Panc1 (cell line): Measurements from ENCODE around the gene SLC13A1. TPM values are rescaled to one million over a fixed set of nuclear protein-coding genes. Genes with fewer than 3 reads are reported as not detected.

Source experiments
- ATAC-seq: fragments of 200-7000 bp; cut with Tn5 transposase; 2 replicates; pipeline ENCODE4 v1.9.1; 2020; ENCODE audit warnings: mild to moderate bottlenecking, moderate library complexity
- BruUV-seq: library from RNA; stranded (reverse); fragments of 400-500 nt; replicated peaks from 2 replicates; lab custom pipeline; 2021; lab: Mats Ljungman, UMichigan
- CTCF ChIA-PET: fragments of 300-600 bp; sonication (Branson Sonifier 250); formaldehyde crosslinking; loops from one replicate; lab custom pipeline; 2022; ENCODE audit warnings: antibody characterized with exemption; lab: Charles Lee
- POLR2A ChIA-PET: fragments of 300-600 bp; sonication (Branson Sonifier 250); formaldehyde crosslinking; loops from one replicate; lab custom pipeline; 2022; ENCODE audit warnings: antibody characterized with exemption; lab: Charles Lee
- DNase-seq: peaks from one replicate; pipeline ENCODE4 v3.0.0-alpha.2; 2010; ENCODE audit warnings: low read depth, low spot score
- H3K27ac ChIP-seq: 2 replicates; pipeline ENCODE4 v1.5.1; 2011; ENCODE audit warnings: mild to moderate bottlenecking, low read length, inconsistent platforms
- H3K27me3 ChIP-seq: fragments of 200-500 bp; sonication (Bioruptor generic); 2 replicates; pipeline ENCODE4 v1.6.0; 2014; ENCODE audit warnings: low read length, inconsistent platforms; ENCODE audit not compliant: control insufficient read depth, insufficient read depth
- H3K36me3 ChIP-seq: fragments of 200-500 bp; sonication (Bioruptor generic); 2 replicates; pipeline ENCODE4 v1.5.1; 2014; ENCODE audit warnings: inconsistent platforms, mild to moderate bottlenecking, low read length, moderate library complexity; ENCODE audit not compliant: control insufficient read depth, insufficient read depth
- H3K4me1 ChIP-seq: 2 replicates; pipeline ENCODE4 v1.5.1; 2011; ENCODE audit warnings: inconsistent platforms, mild to moderate bottlenecking, low read length, moderate library complexity; ENCODE audit not compliant: control insufficient read depth, insufficient read depth
- H3K4me3 ChIP-seq, 2 experiments: 2 replicates each; pipeline ENCODE4 v1.5.1; 2011 to 2012; ENCODE audit warnings: low read depth in 2 of 2, low read length in 2 of 2, mild to moderate bottlenecking in 2 of 2, inconsistent platforms in 1 of 2, moderate library complexity in 1 of 2
- H3K9me3 ChIP-seq: fragments of 200-500 bp; sonication (Bioruptor generic); 2 replicates; pipeline ENCODE4 v1.5.1; 2014; ENCODE audit warnings: low read depth, mild to moderate bottlenecking, inconsistent platforms, low read length, moderate library complexity; ENCODE audit not compliant: control insufficient read depth, insufficient read depth
- POLR2AphosphoS5 ChIP-seq: IDR thresholded peaks from 2 replicates; pipeline ENCODE4 v1.6.1; 2012; ENCODE audit warnings: mild to moderate bottlenecking, low read depth, low read length, moderate library complexity
- SIN3A ChIP-seq: IDR thresholded peaks from 2 replicates; pipeline ENCODE4 v1.6.1; 2012; ENCODE audit warnings: low read depth, mild to moderate bottlenecking, low read length, moderate library complexity, borderline replicate concordance; ENCODE audit not compliant: insufficient read depth
- TCF7L2 ChIP-seq: IDR thresholded peaks from 2 replicates; pipeline ENCODE4 v1.6.1; 2011; ENCODE audit warnings: mild to moderate bottlenecking, low read depth, low read length, inconsistent platforms
- in situ Hi-C: cut with HindIII; loops from 2 replicates; pipeline ENCODE4 v1.10.0; 2016; ENCODE audit warnings: low sequenced_read_pairs, low pct_unique_long_range_greater_than_20kb
- intact Hi-C: fragments of 100-400 bp; cut with micrococcal nuclease; formaldehyde crosslinking; loops from one replicate; pipeline ENCODE4 v1.10.0; 2022; ENCODE audit not compliant: unreplicated experiment
- total RNA-seq: library from RNA; stranded (reverse); gene quantifications from one replicate; pipeline ENCODE4 v1.2.1, GENCODE V29; 2021; ENCODE audit not compliant: unreplicated experiment
- TF ChIP-seq, protein P1 (sequence below): fragments of 450-650 bp; IDR thresholded peaks from 2 replicates; pipeline ENCODE4 v1.5.1; 2017; ENCODE audit warnings: mild to moderate bottlenecking
- TF ChIP-seq, protein P2 (sequence below), 2 experiments: IDR thresholded peaks; 2 replicates each; pipeline ENCODE4 v1.6.1; 2011 to 2012; ENCODE audit warnings: low read depth in 2 of 2, control low read depth in 1 of 2, low read length in 1 of 2, mild to moderate bottlenecking in 1 of 2, moderate library complexity in 1 of 2; ENCODE audit not compliant: insufficient read depth in 1 of 2

The SLC13A1 gene
- total RNA-seq, 1 experiment from 2014 or later: not detected

DNA sequence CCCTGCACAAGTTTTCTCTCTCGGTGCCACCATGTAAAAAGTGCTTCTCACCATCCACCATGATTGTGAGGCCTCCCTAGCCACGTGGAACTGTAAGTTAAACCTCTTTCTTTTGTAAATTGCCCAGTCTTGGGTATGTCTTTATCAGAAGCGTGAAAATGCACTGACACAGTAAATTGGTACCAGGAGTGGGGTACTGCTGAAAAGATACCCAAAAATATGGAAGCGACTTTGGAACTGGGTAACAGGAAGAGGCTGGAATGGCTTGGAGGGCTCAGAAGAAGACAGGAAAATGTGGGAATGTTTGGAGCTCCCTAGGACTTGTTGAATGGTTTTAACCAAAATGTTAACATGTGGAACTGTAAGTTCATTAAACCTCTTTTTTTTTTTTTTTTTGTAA lies 15.6 kb upstream of the SLC13A1 start:
- intact Hi-C loops: no loop called here
- H3K9me3 ChIP-seq: no peaks in the 10 kb centered on the region
- H3K27ac ChIP-seq: no peak overlapping the region
- in situ Hi-C loops: no loop called here
- no peaks in the 10 kb centered on the region for H3K4me1 ChIP-seq
- POLR2A ChIA-PET: interaction anchor here (0.6 kb wide), 1 partner anchor 676 kb away, joined by 4 read pairs; no protein-coding TSS in a partner anchor
- H3K36me3 ChIP-seq: no peaks in the 10 kb centered on the region
- TF ChIP-seq SIN3A: no peak
- TF ChIP-seq, protein P1, sequence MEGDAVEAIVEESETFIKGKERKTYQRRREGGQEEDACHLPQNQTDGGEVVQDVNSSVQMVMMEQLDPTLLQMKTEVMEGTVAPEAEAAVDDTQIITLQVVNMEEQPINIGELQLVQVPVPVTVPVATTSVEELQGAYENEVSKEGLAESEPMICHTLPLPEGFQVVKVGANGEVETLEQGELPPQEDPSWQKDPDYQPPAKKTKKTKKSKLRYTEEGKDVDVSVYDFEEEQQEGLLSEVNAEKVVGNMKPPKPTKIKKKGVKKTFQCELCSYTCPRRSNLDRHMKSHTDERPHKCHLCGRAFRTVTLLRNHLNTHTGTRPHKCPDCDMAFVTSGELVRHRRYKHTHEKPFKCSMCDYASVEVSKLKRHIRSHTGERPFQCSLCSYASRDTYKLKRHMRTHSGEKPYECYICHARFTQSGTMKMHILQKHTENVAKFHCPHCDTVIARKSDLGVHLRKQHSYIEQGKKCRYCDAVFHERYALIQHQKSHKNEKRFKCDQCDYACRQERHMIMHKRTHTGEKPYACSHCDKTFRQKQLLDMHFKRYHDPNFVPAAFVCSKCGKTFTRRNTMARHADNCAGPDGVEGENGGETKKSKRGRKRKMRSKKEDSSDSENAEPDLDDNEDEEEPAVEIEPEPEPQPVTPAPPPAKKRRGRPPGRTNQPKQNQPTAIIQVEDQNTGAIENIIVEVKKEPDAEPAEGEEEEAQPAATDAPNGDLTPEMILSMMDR: no peak
- TF ChIP-seq, protein P2, sequence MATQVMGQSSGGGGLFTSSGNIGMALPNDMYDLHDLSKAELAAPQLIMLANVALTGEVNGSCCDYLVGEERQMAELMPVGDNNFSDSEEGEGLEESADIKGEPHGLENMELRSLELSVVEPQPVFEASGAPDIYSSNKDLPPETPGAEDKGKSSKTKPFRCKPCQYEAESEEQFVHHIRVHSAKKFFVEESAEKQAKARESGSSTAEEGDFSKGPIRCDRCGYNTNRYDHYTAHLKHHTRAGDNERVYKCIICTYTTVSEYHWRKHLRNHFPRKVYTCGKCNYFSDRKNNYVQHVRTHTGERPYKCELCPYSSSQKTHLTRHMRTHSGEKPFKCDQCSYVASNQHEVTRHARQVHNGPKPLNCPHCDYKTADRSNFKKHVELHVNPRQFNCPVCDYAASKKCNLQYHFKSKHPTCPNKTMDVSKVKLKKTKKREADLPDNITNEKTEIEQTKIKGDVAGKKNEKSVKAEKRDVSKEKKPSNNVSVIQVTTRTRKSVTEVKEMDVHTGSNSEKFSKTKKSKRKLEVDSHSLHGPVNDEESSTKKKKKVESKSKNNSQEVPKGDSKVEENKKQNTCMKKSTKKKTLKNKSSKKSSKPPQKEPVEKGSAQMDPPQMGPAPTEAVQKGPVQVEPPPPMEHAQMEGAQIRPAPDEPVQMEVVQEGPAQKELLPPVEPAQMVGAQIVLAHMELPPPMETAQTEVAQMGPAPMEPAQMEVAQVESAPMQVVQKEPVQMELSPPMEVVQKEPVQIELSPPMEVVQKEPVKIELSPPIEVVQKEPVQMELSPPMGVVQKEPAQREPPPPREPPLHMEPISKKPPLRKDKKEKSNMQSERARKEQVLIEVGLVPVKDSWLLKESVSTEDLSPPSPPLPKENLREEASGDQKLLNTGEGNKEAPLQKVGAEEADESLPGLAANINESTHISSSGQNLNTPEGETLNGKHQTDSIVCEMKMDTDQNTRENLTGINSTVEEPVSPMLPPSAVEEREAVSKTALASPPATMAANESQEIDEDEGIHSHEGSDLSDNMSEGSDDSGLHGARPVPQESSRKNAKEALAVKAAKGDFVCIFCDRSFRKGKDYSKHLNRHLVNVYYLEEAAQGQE (IDR thresholded peaks at IDR 0.05; ENCODE audit: insufficient read depth in 1 of 2, low read depth in 2 of 2, low read length in 1 of 2): no peak
- no peak overlapping the region for H3K4me3 ChIP-seq
- CTCF ChIA-PET: no interaction called here
- no peaks in the 10 kb centered on the region for H3K27me3 ChIP-seq
- ATAC-seq: no peak
- no peak for DNase-seq
- no TSS peak for BruUV-seq

DNA sequence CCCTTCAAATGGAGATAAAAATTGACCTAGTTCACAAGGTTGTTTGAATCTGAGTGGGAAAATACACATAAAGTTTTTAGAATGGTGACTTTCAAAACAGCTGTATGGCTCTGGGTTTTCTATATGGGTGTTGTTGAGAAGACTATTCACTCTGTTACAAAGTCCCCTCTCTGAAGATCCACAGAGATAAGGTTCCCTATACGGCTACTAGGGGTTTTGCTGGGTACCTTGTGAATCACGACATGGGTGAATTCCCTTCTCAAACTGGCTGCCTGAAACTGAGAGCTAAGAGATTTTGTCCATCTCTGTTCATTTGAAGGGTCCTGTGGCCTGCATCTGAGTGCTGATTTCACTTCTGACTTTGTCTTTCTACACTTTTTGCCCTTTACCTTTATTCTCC lies 11.8 kb upstream of the SLC13A1 start:
- no peaks in the 10 kb centered on the region for H3K36me3 ChIP-seq
- CTCF ChIA-PET: no interaction called here
- no peaks in the 10 kb centered on the region for H3K4me1 ChIP-seq
- no peak overlapping the region for H3K27ac ChIP-seq
- BruUV-seq: no TSS peak
- in situ Hi-C loops (no loop called here), intact Hi-C loops (no loop called here)
- ATAC-seq (no peak), DNase-seq (no peak)
- H3K27me3 ChIP-seq: no peaks in the 10 kb centered on the region
- POLR2A ChIA-PET: no interaction called here
- H3K9me3 ChIP-seq: no peaks in the 10 kb centered on the region
- no peak overlapping the region for H3K4me3 ChIP-seq
- TF ChIP-seq, protein P1: no peak
- TF ChIP-seq POLR2AphosphoS5 (no peak), SIN3A (no peak), TCF7L2 (no peak)
- TF ChIP-seq, protein P2 (IDR thresholded peaks at IDR 0.05; ENCODE audit: insufficient read depth in 1 of 2, low read depth in 2 of 2, low read length in 1 of 2): no peak
